Endothelial cell of umbilical vein (primary cell): ENCODE data around the gene RELN. TPM values are rescaled to one million over a fixed set of nuclear protein-coding genes. Genes with fewer than 3 reads are reported as not detected.

Source experiments
- BruUV-seq: library from RNA; stranded (reverse); fragments of 400-500 nt; replicated peaks from 2 replicates; lab custom pipeline; 2021; lab: Mats Ljungman, UMichigan
- CTCF ChIA-PET: fragments of 300-600, 350-600 bp; sonication (Branson Sonifier 250); formaldehyde crosslinking; loops from one replicate; lab custom pipeline; 2021; ENCODE audit warnings: antibody characterized with exemption, inconsistent platforms; lab: Charles Lee
- POLR2A ChIA-PET: fragments of 300-600, 350-600 bp; sonication (Branson Sonifier 250); formaldehyde crosslinking; loops from one replicate; lab custom pipeline; 2021; ENCODE audit warnings: antibody characterized with exemption, inconsistent platforms; lab: Charles Lee
- DNase-seq: peaks from one replicate; pipeline ENCODE4 v3.0.0-alpha.2; 2011; ENCODE audit warnings: low read depth, low spot score
- FAIRE-seq: peaks from 2 replicates; lab custom pipeline; 2011; peaks lifted over from hg19 to GRCh38; lab: Jason Lieb, UNC
- H2AFZ ChIP-seq: 2 replicates; pipeline ENCODE4 v1.6.0; 2012; ENCODE audit warnings: low read depth, low read length, control low read depth, inconsistent platforms
- H3K27ac ChIP-seq: 2 replicates; pipeline ENCODE4 v1.5.1; 2011; ENCODE audit warnings: low read depth, mild to moderate bottlenecking, control low read depth, low read length, moderate library complexity; ENCODE audit not compliant: insufficient read depth
- H3K27me3 ChIP-seq, 2 experiments: 2 replicates each; pipeline versions ENCODE4 v1.6.0 to v1.6.1; 2011; ENCODE audit warnings: low read length in 2 of 2, mixed read lengths in 1 of 2; ENCODE audit not compliant: control insufficient read depth in 2 of 2, insufficient read depth in 2 of 2
- H3K36me3 ChIP-seq, 2 experiments: 2 replicates in 1 of 2; 3 replicates in 1 of 2; pipeline ENCODE4 v1.5.1; 2011; ENCODE audit warnings: low read length in 2 of 2, mild to moderate bottlenecking in 1 of 2, moderate library complexity in 1 of 2; ENCODE audit not compliant: control insufficient read depth in 2 of 2, insufficient read depth in 2 of 2; ENCODE audit errors: extremely low read depth in 1 of 2
- H3K4me1 ChIP-seq: 3 replicates; pipeline ENCODE4 v1.5.1; 2011; ENCODE audit warnings: mild to moderate bottlenecking, low read length; ENCODE audit not compliant: control insufficient read depth, insufficient read depth; ENCODE audit errors: extremely low read depth
- H3K4me2 ChIP-seq: 2 replicates; pipeline ENCODE4 v1.6.1; 2011; ENCODE audit warnings: low read length, control low read depth, mixed read lengths; ENCODE audit not compliant: insufficient read depth
- H3K4me3 ChIP-seq, 3 experiments: fragments of 200-600 bp in 1 of 3; sonication (generic), shearing (Covaris generic) in 1 of 3; replicated peaks in 1 of 3; 2 replicates each; pipeline ENCODE4 v1.5.1; 2011 to 2016; ENCODE audit warnings: control low read depth in 3 of 3, low read length in 3 of 3, mild to moderate bottlenecking in 2 of 3, inconsistent platforms in 1 of 3, low read depth in 1 of 3, moderate library complexity in 1 of 3; ENCODE audit not compliant: insufficient read depth in 1 of 3
- H3K79me2 ChIP-seq: 2 replicates; pipeline ENCODE4 v1.6.0; 2012; ENCODE audit warnings: low read length, inconsistent platforms; ENCODE audit not compliant: control insufficient read depth, insufficient read depth
- H3K9ac ChIP-seq: replicated peaks from 2 replicates; pipeline ENCODE3; 2011; ENCODE audit warnings: low read length, control low read depth; ENCODE audit not compliant: insufficient read depth; ENCODE audit errors: extremely low read depth
- H3K9me1 ChIP-seq: replicated peaks from 3 replicates; pipeline ENCODE4 v1.6.0; 2011; ENCODE audit warnings: mild to moderate bottlenecking, low read length; ENCODE audit not compliant: control insufficient read depth, insufficient read depth; ENCODE audit errors: extremely low read depth
- H3K9me3 ChIP-seq: replicated peaks from 2 replicates; pipeline ENCODE4 v1.5.1; 2012; ENCODE audit warnings: low read length, inconsistent platforms; ENCODE audit not compliant: control insufficient read depth, insufficient read depth
- H4K20me1 ChIP-seq: replicated peaks from 2 replicates; pipeline ENCODE3; 2011; ENCODE audit warnings: mild to moderate bottlenecking, low read length; ENCODE audit not compliant: control insufficient read depth, insufficient read depth; ENCODE audit errors: extremely low read depth
- EZH2 ChIP-seq: IDR thresholded peaks from 2 replicates; pipeline ENCODE4 v1.6.1; 2012; ENCODE audit warnings: borderline replicate concordance, low read depth, mild to moderate bottlenecking, moderate library complexity, low read length, inconsistent platforms; ENCODE audit not compliant: severe bottlenecking
- FOS ChIP-seq: IDR thresholded peaks from 2 replicates; pipeline ENCODE4 v1.6.1; 2011; ENCODE audit warnings: mild to moderate bottlenecking, low read length, moderate library complexity, borderline replicate concordance; ENCODE audit not compliant: insufficient read depth
- GATA2 ChIP-seq: IDR thresholded peaks from 2 replicates; pipeline ENCODE4 v1.7.0; 2011; ENCODE audit warnings: low read depth, mild to moderate bottlenecking, moderate library complexity, mixed read lengths, low read length; ENCODE audit not compliant: insufficient read length, insufficient read depth
- JUN ChIP-seq: IDR thresholded peaks from 2 replicates; pipeline ENCODE4 v1.6.1; 2011; ENCODE audit warnings: borderline replicate concordance, low read depth; ENCODE audit not compliant: insufficient read length, insufficient read depth
- MYC ChIP-seq: IDR thresholded peaks from one replicate; pipeline ENCODE4 v1.6.1; 2011; ENCODE audit warnings: mild to moderate bottlenecking, low read depth, low read length
- POLR2A ChIP-seq: IDR thresholded peaks from 2 replicates; pipeline ENCODE4 v1.6.1; 2012; ENCODE audit warnings: low read depth, mild to moderate bottlenecking, control low read depth, low read length
- POLR2AphosphoS5 ChIP-seq: IDR thresholded peaks from 2 replicates; pipeline ENCODE4 v1.6.1; 2012; ENCODE audit warnings: low read depth, mild to moderate bottlenecking, control low read depth, low read length, moderate library complexity; ENCODE audit not compliant: insufficient read depth
- dilution Hi-C: fragments of 300-500 bp; cut with MboI; formaldehyde crosslinking; loops from one replicate; pipeline ENCODE4 v1.15.0; 2019; ENCODE audit warnings: low sequenced_read_pairs; ENCODE audit not compliant: extremely low pct_ligation_motif_present
- intact Hi-C: fragments of 100-400 bp; cut with micrococcal nuclease; formaldehyde crosslinking; loops from one replicate; pipeline ENCODE4 v1.10.0; 2022
- polyA plus RNA-seq, 4 experiments: library from polyadenylated mRNA; depleted of rRNA in 3 of 4; stranded (reverse) in 3 of 4; unstranded in 1 of 4; fragments of >200 nt; gene quantifications; 2 replicates each; pipeline versions ENCODE4 v1.2.1 to v1.2.3, GENCODE V29; 2011 to 2012; ENCODE audit warnings: missing spikeins in 1 of 4
- total RNA-seq: library from RNA; stranded (reverse); gene quantifications from 2 replicates; pipeline ENCODE4 v1.2.3, GENCODE V29; 2021
- TF ChIP-seq, protein P1 (sequence below), 2 donors: IDR thresholded peaks; 1 replicate in 1 of 2; 2 replicates in 1 of 2; pipeline ENCODE4 v1.5.1; 2011; ENCODE audit warnings: low read length in 2 of 2, mild to moderate bottlenecking in 2 of 2, moderate library complexity in 2 of 2, control low read depth in 1 of 2, inconsistent platforms in 1 of 2, low read depth in 1 of 2; ENCODE audit not compliant: insufficient read depth in 1 of 2; ENCODE audit errors: extremely low read depth in 1 of 2
- TF ChIP-seq, protein P2 (sequence below): IDR thresholded peaks from 2 replicates; pipeline ENCODE4 v1.6.1; 2011; ENCODE audit not compliant: insufficient read depth, insufficient read length

The RELN gene
- total and polyA plus RNA-seq, 2 donors (not counting 3 experiments of a cell fraction or from before 2014, with no cell fraction given): 0.15 to 0.22 TPM

DNA sequence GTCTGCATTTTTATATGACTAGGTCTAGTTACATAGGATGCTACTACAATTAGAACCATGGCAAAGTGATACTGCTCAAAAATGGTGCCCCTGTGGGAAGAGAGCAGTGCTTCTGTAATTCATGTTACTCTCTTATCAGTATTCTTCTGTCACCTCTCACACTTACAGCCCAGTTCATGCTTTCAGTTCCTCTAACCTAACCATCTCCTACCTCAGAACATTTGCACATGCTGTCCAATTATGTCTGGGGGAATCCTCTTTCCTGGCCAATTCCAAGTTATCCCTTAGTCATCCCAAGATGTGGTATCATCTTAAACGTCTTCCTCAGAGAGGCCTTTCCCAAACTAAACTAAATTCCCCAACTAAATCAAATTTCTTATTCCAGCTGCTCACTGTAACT is 190.2 kb downstream of the RELN start:
- FAIRE-seq (no peak), DNase-seq (no peak)
- TF ChIP-seq EZH2: no peak
- TF ChIP-seq GATA2: no peak
- ChIA-PET POLR2A (no interaction called here), CTCF (no interaction called here)
- BruUV-seq: no TSS peak
- Histone ChIP-seq H4K20me1 (no peaks in the 10 kb centered on the region), H3K79me2 (no peaks in the 10 kb centered on the region), H3K4me1 (no peaks in the 10 kb centered on the region), H3K27ac (no peak overlapping the region), H3K36me3 (no peaks in the 10 kb centered on the region), H3K4me2 (no peak overlapping the region), H2AFZ (no peak overlapping the region), H3K9me3 (no peaks in the 10 kb centered on the region), H3K4me3 (no peak overlapping the region), H3K27me3 (no peaks in the 10 kb centered on the region), H3K9ac (no peak overlapping the region), H3K9me1 (no peaks in the 10 kb centered on the region)
- intact Hi-C loops: no loop called here
- dilution Hi-C loops: no loop called here

DNA sequence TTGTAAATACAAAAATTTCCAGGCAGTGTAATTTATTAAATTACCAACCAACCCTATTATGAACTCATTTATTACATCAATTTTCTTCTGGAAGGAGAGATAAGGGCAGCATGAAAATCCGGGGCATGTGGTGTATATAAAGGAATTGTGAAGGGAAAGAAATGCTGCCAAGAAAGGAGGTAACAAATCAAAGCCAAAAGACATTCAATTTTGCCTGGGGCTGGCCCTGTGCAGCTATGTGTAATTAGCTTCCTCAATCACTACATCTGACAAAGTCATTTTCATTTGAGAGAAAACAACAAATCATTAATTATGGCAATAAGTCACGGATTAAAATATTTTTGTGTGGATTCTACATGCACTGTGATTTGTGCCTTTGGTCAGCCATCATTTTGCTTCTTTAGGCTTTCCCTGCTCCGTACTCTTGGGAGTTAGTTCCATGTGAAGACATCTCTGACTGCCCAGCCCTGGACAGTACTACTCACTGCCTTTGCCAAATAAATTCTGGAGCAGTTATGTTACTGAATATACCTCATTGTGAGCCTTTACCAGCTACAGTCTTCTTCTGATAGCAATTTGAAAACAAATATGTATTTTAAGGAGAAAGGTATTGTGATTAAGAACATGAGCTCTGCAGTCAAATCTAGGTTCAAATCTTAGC is 191.7 kb downstream of the RELN start:
- no peaks in the 10 kb centered on the region for H3K9me1 ChIP-seq
- H3K9ac ChIP-seq: no peak overlapping the region
- no peaks in the 10 kb centered on the region for H3K79me2 ChIP-seq
- BruUV-seq: no TSS peak
- H3K27me3 ChIP-seq: no peaks in the 10 kb centered on the region
- no peak overlapping the region for H2AFZ ChIP-seq
- POLR2A ChIA-PET: no interaction called here
- no peaks in the 10 kb centered on the region for H3K9me3 ChIP-seq
- TF ChIP-seq MYC: no peak
- no peak for TF ChIP-seq POLR2AphosphoS5
- TF ChIP-seq GATA2: no peak
- no peak for TF ChIP-seq FOS
- TF ChIP-seq, protein P1, sequence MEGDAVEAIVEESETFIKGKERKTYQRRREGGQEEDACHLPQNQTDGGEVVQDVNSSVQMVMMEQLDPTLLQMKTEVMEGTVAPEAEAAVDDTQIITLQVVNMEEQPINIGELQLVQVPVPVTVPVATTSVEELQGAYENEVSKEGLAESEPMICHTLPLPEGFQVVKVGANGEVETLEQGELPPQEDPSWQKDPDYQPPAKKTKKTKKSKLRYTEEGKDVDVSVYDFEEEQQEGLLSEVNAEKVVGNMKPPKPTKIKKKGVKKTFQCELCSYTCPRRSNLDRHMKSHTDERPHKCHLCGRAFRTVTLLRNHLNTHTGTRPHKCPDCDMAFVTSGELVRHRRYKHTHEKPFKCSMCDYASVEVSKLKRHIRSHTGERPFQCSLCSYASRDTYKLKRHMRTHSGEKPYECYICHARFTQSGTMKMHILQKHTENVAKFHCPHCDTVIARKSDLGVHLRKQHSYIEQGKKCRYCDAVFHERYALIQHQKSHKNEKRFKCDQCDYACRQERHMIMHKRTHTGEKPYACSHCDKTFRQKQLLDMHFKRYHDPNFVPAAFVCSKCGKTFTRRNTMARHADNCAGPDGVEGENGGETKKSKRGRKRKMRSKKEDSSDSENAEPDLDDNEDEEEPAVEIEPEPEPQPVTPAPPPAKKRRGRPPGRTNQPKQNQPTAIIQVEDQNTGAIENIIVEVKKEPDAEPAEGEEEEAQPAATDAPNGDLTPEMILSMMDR (IDR thresholded peaks at IDR 0.05; ENCODE audit: extremely low read depth in 1 of 2, insufficient read depth in 1 of 2, low read depth in 1 of 2, low read length in 2 of 2): no peak
- TF ChIP-seq JUN: no peak
- no peak for TF ChIP-seq POLR2A
- TF ChIP-seq EZH2: no peak
- TF ChIP-seq, protein P2, sequence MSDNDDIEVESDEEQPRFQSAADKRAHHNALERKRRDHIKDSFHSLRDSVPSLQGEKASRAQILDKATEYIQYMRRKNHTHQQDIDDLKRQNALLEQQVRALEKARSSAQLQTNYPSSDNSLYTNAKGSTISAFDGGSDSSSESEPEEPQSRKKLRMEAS: no peak
- H3K4me2 ChIP-seq: no peak overlapping the region
- intact Hi-C loops: no loop called here
- no peaks in the 10 kb centered on the region for H3K36me3 ChIP-seq
- DNase-seq (no peak), FAIRE-seq (no peak)
- no peak overlapping the region for H3K27ac ChIP-seq
- dilution Hi-C loops: no loop called here
- no peaks in the 10 kb centered on the region for H4K20me1 ChIP-seq
- CTCF ChIA-PET: no interaction called here
- no peak overlapping the region for H3K4me3 ChIP-seq
- no peaks in the 10 kb centered on the region for H3K4me1 ChIP-seq
